ENCODE data around the gene SLCO4A1.

- TF ChIP-seq CTCF (IDR thresholded peaks at IDR 0.05) = no peak
- no peak for TF ChIP-seq POLR2A (IDR thresholded peaks at IDR 0.05)
Observed at GRCh38 chr20:62614961-62615680, 27.2 kb upstream of the SLCO4A1 start.

Data from adrenal gland (tissue), 5 donors.